ENCODE results near the gene PTBP3.

DNA sequence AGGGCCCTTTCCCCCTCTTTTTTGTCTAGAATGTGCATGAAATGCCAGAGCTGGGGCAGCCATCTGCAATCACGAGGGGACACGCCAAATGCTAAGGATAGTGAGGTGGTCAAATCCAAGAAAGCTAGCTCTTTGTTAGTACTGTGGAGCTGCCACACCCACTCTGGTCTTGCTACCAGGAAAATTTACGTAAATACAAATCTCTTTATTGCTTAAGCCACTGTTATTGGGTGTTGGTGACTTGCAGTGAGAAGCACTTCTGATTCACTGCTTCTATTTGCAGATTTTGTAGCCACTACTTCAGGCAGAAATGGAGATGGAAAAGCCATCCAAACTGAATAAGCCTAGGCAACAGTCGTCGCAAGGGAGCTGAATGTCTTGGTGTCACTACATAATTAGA, 132.7 kb downstream of the PTBP3 start:
- TF ChIP-seq, protein P1, sequence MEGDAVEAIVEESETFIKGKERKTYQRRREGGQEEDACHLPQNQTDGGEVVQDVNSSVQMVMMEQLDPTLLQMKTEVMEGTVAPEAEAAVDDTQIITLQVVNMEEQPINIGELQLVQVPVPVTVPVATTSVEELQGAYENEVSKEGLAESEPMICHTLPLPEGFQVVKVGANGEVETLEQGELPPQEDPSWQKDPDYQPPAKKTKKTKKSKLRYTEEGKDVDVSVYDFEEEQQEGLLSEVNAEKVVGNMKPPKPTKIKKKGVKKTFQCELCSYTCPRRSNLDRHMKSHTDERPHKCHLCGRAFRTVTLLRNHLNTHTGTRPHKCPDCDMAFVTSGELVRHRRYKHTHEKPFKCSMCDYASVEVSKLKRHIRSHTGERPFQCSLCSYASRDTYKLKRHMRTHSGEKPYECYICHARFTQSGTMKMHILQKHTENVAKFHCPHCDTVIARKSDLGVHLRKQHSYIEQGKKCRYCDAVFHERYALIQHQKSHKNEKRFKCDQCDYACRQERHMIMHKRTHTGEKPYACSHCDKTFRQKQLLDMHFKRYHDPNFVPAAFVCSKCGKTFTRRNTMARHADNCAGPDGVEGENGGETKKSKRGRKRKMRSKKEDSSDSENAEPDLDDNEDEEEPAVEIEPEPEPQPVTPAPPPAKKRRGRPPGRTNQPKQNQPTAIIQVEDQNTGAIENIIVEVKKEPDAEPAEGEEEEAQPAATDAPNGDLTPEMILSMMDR (IDR thresholded peaks at IDR 0.05; ENCODE audit: low read length), result no peak
- no peak for TF ChIP-seq EZH2 (optimal IDR thresholded peaks at IDR 0.05; ENCODE audit: low read depth, low read length)
- TF ChIP-seq EZH2phosphoT487 (IDR thresholded peaks at IDR 0.05; ENCODE audit: low read length), result no peak

Measured in MM.1S (cell line).